ENCODE results near the gene HHLA2. TPM values are rescaled to one million over a fixed set of nuclear protein-coding genes. Genes with fewer than 3 reads are reported as not detected.

HHLA2 gene
- total RNA-seq, 1 experiment from 2014 or later, result not detected

- DNase-seq (no peak), ATAC-seq (no peak)
- TF ChIP-seq CTCF (conservative IDR thresholded peaks at IDR 0.05; ENCODE audit: low read depth, low read length) (no peak), EZH2phosphoT487 (IDR thresholded peaks at IDR 0.05; ENCODE audit: borderline replicate concordance, low read length) (no peak), EZH2 (IDR thresholded peaks at IDR 0.05; ENCODE audit: low read length, unreplicated experiment) (no peak)
- no peak overlapping the region for H3K4me3 ChIP-seq (ENCODE audit: low read length)
- BruUV-seq (replicated peaks), result no TSS peak
- H3K9me2 ChIP-seq (replicated peaks; ENCODE audit: low read length), result no peaks in the 10 kb centered on the region
- H2AFZ ChIP-seq (ENCODE audit: low read length), result no peak overlapping the region
- H3K9me3 ChIP-seq (ENCODE audit: low read length), result no peaks in the 10 kb centered on the region
- POLR2A ChIA-PET (ENCODE audit: unreplicated experiment), result no interaction called here
- H3K9ac ChIP-seq (ENCODE audit: low read length), result no peak overlapping the region
- no peaks in the 10 kb centered on the region for H3K79me2 ChIP-seq (ENCODE audit: low read length)
- peaks cover 6% of the 10 kb centered on the region; the same call in 1 of the 2 replicates for H3K4me1 ChIP-seq (ENCODE audit: insufficient read depth, low read length)
- intact Hi-C loops (cut with micrococcal nuclease), result no loop called here
- H4K20me1 ChIP-seq (ENCODE audit: low read length), result no peaks in the 10 kb centered on the region
- H3K27me3 ChIP-seq (ENCODE audit: low read length), result no peaks in the 10 kb centered on the region
- no peak overlapping the region for H3K27ac ChIP-seq (ENCODE audit: low read length)
- no peak overlapping the region for H3K4me2 ChIP-seq (ENCODE audit: low read length)
- H3F3A ChIP-seq (ENCODE audit: low read length, unreplicated experiment), result no peaks in the 10 kb centered on the region
- CTCF ChIA-PET, result no interaction called here
- no peaks in the 10 kb centered on the region for H3K36me3 ChIP-seq (ENCODE audit: low read depth, low read length)
These were observed 27.8 kb downstream of the HHLA2 start for GRCh38 chr3:108324177-108324576.

GRCh38 chr3:108327168-108327567, 30.8 kb downstream of the HHLA2 start:
- DNase-seq (no peak), ATAC-seq (no peak)
- Histone ChIP-seq H3K27me3 (ENCODE audit: low read length) (no peaks in the 10 kb centered on the region), H3K4me1 (ENCODE audit: insufficient read depth, low read length) (no peaks in the 10 kb centered on the region), H3K4me3 (ENCODE audit: low read length) (no peak overlapping the region), H3K4me2 (ENCODE audit: low read length) (no peak overlapping the region), H3K9me3 (ENCODE audit: low read length) (no peaks in the 10 kb centered on the region), H4K20me1 (ENCODE audit: low read length) (no peaks in the 10 kb centered on the region), H3K36me3 (ENCODE audit: low read depth, low read length) (no peaks in the 10 kb centered on the region), H2AFZ (ENCODE audit: low read length) (no peak overlapping the region), H3K27ac (ENCODE audit: low read length) (no peak overlapping the region), H3F3A (ENCODE audit: low read length, unreplicated experiment) (no peaks in the 10 kb centered on the region), H3K9me2 (replicated peaks; ENCODE audit: low read length) (no peaks in the 10 kb centered on the region), H3K79me2 (ENCODE audit: low read length) (no peaks in the 10 kb centered on the region), H3K9ac (ENCODE audit: low read length) (no peak overlapping the region)
- no peak for TF ChIP-seq EZH2 (IDR thresholded peaks at IDR 0.05; ENCODE audit: low read length, unreplicated experiment)
- no peak for TF ChIP-seq EZH2phosphoT487 (IDR thresholded peaks at IDR 0.05; ENCODE audit: borderline replicate concordance, low read length)
- no peak for TF ChIP-seq CTCF (conservative IDR thresholded peaks at IDR 0.05; ENCODE audit: low read depth, low read length)
- intact Hi-C loops (cut with micrococcal nuclease), result no loop called here
- no TSS peak for BruUV-seq (replicated peaks)
- CTCF ChIA-PET, result interaction anchor here (0.5 kb wide), 1 partner anchor 183 kb away, joined by 3 read pairs; no protein-coding TSS in a partner anchor
- POLR2A ChIA-PET (ENCODE audit: unreplicated experiment), result no interaction called here

GRCh38 chr3:108328821-108329486, 32.6 kb downstream of the HHLA2 start:
- Histone ChIP-seq H3K9me2 (replicated peaks; ENCODE audit: low read length) (no peaks in the 10 kb centered on the region), H3K27ac (ENCODE audit: low read length) (no peak overlapping the region), H3F3A (ENCODE audit: low read length, unreplicated experiment) (no peaks in the 10 kb centered on the region), H4K20me1 (ENCODE audit: low read length) (no peaks in the 10 kb centered on the region), H3K4me3 (ENCODE audit: low read length) (no peak overlapping the region), H3K36me3 (ENCODE audit: low read depth, low read length) (no peaks in the 10 kb centered on the region), H2AFZ (ENCODE audit: low read length) (no peak overlapping the region), H3K4me2 (ENCODE audit: low read length) (no peak overlapping the region), H3K9me3 (ENCODE audit: low read length) (no peaks in the 10 kb centered on the region), H3K79me2 (ENCODE audit: low read length) (no peaks in the 10 kb centered on the region), H3K4me1 (ENCODE audit: insufficient read depth, low read length) (no peaks in the 10 kb centered on the region), H3K9ac (ENCODE audit: low read length) (no peak overlapping the region), H3K27me3 (ENCODE audit: low read length) (no peaks in the 10 kb centered on the region)
- CTCF ChIA-PET, result no interaction called here
- POLR2A ChIA-PET (ENCODE audit: unreplicated experiment), result no interaction called here
- TF ChIP-seq CTCF (conservative IDR thresholded peaks at IDR 0.05; ENCODE audit: low read depth, low read length), result no peak
- no peak for TF ChIP-seq EZH2phosphoT487 (IDR thresholded peaks at IDR 0.05; ENCODE audit: borderline replicate concordance, low read length)
- no peak for TF ChIP-seq EZH2 (IDR thresholded peaks at IDR 0.05; ENCODE audit: low read length, unreplicated experiment)
- BruUV-seq (replicated peaks), result no TSS peak
- intact Hi-C loops (cut with micrococcal nuclease), result no loop called here
- ATAC-seq (no peak), DNase-seq (no peak)

Data from PC-3 (cell line).